Measurements from ENCODE around the gene GPX8.

The GPX8 gene

GRCh38 chr5:55172051-55172899, 12.3 kb downstream of the GPX8 start:
- no peak overlapping the region for H3K27ac ChIP-seq
- no peak for TF ChIP-seq ZFX (IDR thresholded peaks at IDR 0.05; ENCODE audit: borderline replicate concordance)
- TF ChIP-seq, protein P1, sequence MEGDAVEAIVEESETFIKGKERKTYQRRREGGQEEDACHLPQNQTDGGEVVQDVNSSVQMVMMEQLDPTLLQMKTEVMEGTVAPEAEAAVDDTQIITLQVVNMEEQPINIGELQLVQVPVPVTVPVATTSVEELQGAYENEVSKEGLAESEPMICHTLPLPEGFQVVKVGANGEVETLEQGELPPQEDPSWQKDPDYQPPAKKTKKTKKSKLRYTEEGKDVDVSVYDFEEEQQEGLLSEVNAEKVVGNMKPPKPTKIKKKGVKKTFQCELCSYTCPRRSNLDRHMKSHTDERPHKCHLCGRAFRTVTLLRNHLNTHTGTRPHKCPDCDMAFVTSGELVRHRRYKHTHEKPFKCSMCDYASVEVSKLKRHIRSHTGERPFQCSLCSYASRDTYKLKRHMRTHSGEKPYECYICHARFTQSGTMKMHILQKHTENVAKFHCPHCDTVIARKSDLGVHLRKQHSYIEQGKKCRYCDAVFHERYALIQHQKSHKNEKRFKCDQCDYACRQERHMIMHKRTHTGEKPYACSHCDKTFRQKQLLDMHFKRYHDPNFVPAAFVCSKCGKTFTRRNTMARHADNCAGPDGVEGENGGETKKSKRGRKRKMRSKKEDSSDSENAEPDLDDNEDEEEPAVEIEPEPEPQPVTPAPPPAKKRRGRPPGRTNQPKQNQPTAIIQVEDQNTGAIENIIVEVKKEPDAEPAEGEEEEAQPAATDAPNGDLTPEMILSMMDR (IDR thresholded peaks at IDR 0.05), result peak; percentile 84

DNA sequence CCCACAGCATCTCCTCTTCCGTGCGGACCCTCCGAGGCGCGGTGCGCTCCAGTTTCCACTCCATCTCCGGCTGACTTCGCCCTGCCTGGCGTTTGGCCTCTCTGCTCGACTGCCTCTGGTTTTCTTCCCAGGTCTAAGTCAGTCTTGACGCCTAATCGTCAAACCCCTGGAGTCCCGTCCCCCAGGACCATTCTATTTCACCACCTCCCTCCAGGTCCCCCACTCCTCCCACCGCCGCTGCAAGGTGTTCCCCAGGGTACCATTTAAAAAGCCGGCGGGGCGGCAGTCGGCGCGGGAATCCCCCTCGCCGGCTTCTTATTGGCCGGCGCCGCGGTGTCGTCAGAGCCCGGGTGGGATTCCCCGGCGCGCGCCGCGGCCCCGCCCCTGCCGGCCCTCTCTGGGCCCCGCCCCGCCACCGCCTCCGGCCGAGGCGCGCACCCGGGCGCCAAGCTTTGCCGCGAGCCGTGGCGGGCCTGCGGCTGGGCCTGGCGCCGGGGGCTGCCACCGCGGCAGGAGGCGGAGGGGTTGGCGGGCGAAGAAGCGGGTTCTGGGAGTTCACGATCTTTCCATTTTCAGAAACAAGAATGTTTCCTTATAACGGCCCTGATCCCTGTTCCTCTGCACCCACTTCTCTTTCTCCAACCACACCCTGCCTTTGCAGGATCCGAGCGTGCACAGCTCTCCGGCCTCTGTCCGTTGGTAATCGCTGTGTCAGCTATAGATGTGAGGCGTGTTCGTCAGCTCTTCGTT, 13.1 kb downstream of the GPX8 start, which contains the start of gene CDC20B:
TSS of gene CDC20B (minus strand) at position 241 of the 750 bp plus-strand sequence. CDS start at position 64, 177 bp downstream.
- H3K27ac ChIP-seq, result peak within 1 kb of the TSS; percentile 29; the same call in 1 of the 2 replicates
- TF ChIP-seq ZFX (IDR thresholded peaks at IDR 0.05; ENCODE audit: borderline replicate concordance), result no peak
- TF ChIP-seq, protein P1 (IDR thresholded peaks at IDR 0.05), result no peak

DNA sequence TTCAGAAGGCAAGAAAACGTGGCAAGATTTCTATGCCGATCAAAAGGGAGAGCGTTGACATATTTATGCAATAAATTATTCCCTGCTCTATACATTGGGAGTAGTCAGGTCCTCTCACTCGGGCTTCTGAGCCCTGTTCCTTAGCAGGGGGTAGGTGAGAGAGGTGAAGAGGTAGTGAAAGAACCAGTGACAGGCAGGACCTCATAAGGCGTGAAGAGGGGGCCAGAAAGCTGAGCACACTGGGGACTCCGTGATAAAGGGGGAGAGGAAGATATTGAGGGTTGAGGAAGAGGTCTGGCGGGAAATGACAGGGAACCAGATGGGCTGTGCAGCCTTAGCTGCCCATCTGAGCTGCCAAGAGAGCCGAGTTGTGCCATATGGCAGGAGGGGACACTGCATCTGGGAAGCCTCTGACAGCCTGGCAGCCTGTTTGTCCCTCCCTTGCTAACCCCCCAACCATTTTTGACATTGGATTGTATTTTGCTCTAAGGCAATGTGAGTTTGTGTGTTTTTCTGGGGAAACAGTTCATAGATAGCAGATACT, 13.8 kb downstream of the GPX8 start:
- peak overlapping the region; percentile 29; the same call in 1 of the 2 replicates for H3K27ac ChIP-seq
- no peak for TF ChIP-seq ZFX (IDR thresholded peaks at IDR 0.05; ENCODE audit: borderline replicate concordance)
- TF ChIP-seq, protein P1 (IDR thresholded peaks at IDR 0.05), result no peak

DNA sequence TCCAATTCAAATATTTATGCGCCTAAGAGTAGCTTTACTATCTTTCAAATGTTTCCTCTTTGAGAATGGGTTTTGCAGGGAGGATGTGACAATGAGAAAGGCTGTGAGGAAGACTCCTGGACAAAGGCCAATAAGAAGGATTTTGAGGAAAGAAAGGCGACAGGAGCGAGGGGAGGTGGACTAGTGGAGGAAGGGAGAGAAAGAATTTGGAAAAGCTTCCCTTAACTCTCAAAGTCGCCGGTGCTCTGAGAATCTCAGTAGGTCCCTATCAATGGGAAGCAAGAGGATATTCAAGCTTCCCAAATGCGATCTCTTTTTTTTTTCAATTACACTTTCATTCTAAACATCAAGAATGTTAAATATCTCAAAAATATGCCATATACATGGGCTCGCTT, 15.8 kb downstream of the GPX8 start:
- TF ChIP-seq, protein P1 (IDR thresholded peaks at IDR 0.05), result no peak
- no peak for TF ChIP-seq ZFX (IDR thresholded peaks at IDR 0.05; ENCODE audit: borderline replicate concordance)
- no peak overlapping the region for H3K27ac ChIP-seq

DNA sequence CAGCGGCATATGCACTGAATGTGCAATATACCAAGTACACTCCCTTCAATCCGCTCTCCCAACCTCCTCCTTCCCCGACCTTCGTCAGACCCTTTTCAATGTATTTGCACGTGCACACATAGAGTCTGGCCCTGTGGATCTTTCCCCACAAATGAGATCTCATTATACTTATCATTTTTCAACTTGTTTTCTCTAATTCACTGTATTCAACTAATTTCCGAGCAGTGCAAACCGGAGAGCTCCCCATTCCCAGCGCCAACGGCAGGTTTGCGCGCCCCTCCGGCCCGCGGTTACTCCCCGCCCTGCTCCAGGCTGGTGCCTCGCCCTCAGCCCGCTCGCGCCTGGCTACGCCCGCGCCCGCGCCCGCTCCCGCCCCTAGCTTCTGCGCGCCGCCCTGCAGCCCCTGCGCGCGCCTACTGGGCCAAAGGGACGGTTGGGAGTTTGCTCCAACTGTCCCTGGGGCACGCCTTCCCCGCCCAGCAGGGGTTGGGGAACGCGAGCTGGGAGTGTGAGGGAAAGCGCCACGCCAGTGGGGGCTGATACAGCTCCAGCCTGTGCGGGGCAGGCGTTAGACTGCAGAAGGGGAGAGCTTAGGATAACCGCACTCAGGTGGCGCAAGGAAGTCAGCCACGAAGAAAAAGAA, 16.3 kb downstream of the GPX8 start:
- TF ChIP-seq ZFX (IDR thresholded peaks at IDR 0.05; ENCODE audit: borderline replicate concordance), result no peak
- TF ChIP-seq, protein P1 (IDR thresholded peaks at IDR 0.05), result peak; percentile 40
- H3K27ac ChIP-seq, result no peak overlapping the region

GRCh38 chr5:55177078-55177477, 17.1 kb downstream of the GPX8 start:
- no peak for TF ChIP-seq ZFX (IDR thresholded peaks at IDR 0.05; ENCODE audit: borderline replicate concordance)
- TF ChIP-seq, protein P1 (IDR thresholded peaks at IDR 0.05), result no peak
- no peak overlapping the region for H3K27ac ChIP-seq

All from 22Rv1 (cell line).